ENCODE results near the gene MTRF1L.
"Not testable (repeated sequence)": the region's sequence is repeated elsewhere in the genome, so short reads cannot be mapped to it uniquely, and the experiment has no call there.

The MTRF1L gene

GRCh38 chr6:153003366-153003690 is 819 bp upstream of the MTRF1L start:
- no peak for DNase-seq (ENCODE audit: low spot score)

- no peak for DNase-seq (ENCODE audit: low spot score)
Observed at GRCh38 chr6:153001767-153002612, 519 bp downstream of the MTRF1L start.

GRCh38 chr6:153000790-153001189 is 1.7 kb downstream of the MTRF1L start:
- not testable (repeated sequence) for DNase-seq (ENCODE audit: low spot score)

- DNase-seq (ENCODE audit: low spot score): no peak
Observed at GRCh38 chr6:153000243-153000642, 2.3 kb downstream of the MTRF1L start.

GRCh38 chr6:152999538-152999937 is 3.0 kb downstream of the MTRF1L start:
- not testable (repeated sequence) for DNase-seq (ENCODE audit: low spot score)

- no peak for DNase-seq (ENCODE audit: low spot score)
Observed at GRCh38 chr6:152993847-152994246, 8.7 kb downstream of the MTRF1L start.

GRCh38 chr6:152993431-152993830 is 9.1 kb downstream of the MTRF1L start:
- no peak for DNase-seq (ENCODE audit: low spot score)

- DNase-seq (ENCODE audit: low spot score): no peak
Observed at GRCh38 chr6:152986978-152987377, 15.5 kb downstream of the MTRF1L start.

GRCh38 chr6:152985300-152985699 is 17.2 kb downstream of the MTRF1L start:
- not testable (repeated sequence) for DNase-seq (ENCODE audit: low spot score)

- no peak for DNase-seq (ENCODE audit: low spot score)
Observed at GRCh38 chr6:152984513-152984872, 18.0 kb downstream of the MTRF1L start.

GRCh38 chr6:152983637-152984512 is 18.6 kb downstream of the MTRF1L start:
- peak; percentile 96 for DNase-seq (ENCODE audit: low spot score)

- peak; percentile 95 for DNase-seq (ENCODE audit: low spot score)
Observed at GRCh38 chr6:152982904-152983636, 19.4 kb downstream of the MTRF1L start, which contains the start of gene FBXO5. Gene FBXO5 (minus strand): TSS chr6:152983041. CDS start chr6:152982959, 82 bp downstream.

- no peak for DNase-seq (ENCODE audit: low spot score)
Observed at GRCh38 chr6:152981989-152982903, 20.3 kb downstream of the MTRF1L start.

GRCh38 chr6:152981219-152981618 is 21.3 kb downstream of the MTRF1L start:
- DNase-seq (ENCODE audit: low spot score): no peak

- no peak for DNase-seq (ENCODE audit: low spot score)
Observed at GRCh38 chr6:152980656-152981055, 21.9 kb downstream of the MTRF1L start.

GRCh38 chr6:152979116-152979515 is 23.4 kb downstream of the MTRF1L start:
- no peak for DNase-seq (ENCODE audit: low spot score)

- no peak for DNase-seq (ENCODE audit: low spot score)
Observed at GRCh38 chr6:152978058-152978457, 24.5 kb downstream of the MTRF1L start.

- DNase-seq (ENCODE audit: low spot score): no peak
Observed at GRCh38 chr6:152977556-152977955, 25.0 kb downstream of the MTRF1L start.

GRCh38 chr6:152976749-152977148 is 25.8 kb downstream of the MTRF1L start:
- DNase-seq (ENCODE audit: low spot score): no peak

GRCh38 chr6:152975204-152975915 is 27.1 kb downstream of the MTRF1L start:
- no peak for DNase-seq (ENCODE audit: low spot score)

GRCh38 chr6:152973916-152974315 is 28.6 kb downstream of the MTRF1L start:
- DNase-seq (ENCODE audit: low spot score): no peak
